ENCODE measurements around the gene JAKMIP3. TPM values are rescaled to one million over a fixed set of nuclear protein-coding genes. Genes with fewer than 3 reads are reported as not detected.
A peak's percentile ranks its signal among the peaks of the same experiment; 100 is the strongest.

The JAKMIP3 gene
- total RNA-seq (1 to 10 TPM; 1.4 to 4.5 TPM), polyA plus RNA-seq (ENCODE audit: insufficient read length in 2 of 2) (1 to 10 TPM; 6.1 to 7.2 TPM)
- long read RNA-seq, donor 1, result 0 reads
- long read RNA-seq, donor 2, result 0 reads
- long read RNA-seq, donor 3, result 0 reads
- long read RNA-seq, donor 4, result 0 reads

DNA sequence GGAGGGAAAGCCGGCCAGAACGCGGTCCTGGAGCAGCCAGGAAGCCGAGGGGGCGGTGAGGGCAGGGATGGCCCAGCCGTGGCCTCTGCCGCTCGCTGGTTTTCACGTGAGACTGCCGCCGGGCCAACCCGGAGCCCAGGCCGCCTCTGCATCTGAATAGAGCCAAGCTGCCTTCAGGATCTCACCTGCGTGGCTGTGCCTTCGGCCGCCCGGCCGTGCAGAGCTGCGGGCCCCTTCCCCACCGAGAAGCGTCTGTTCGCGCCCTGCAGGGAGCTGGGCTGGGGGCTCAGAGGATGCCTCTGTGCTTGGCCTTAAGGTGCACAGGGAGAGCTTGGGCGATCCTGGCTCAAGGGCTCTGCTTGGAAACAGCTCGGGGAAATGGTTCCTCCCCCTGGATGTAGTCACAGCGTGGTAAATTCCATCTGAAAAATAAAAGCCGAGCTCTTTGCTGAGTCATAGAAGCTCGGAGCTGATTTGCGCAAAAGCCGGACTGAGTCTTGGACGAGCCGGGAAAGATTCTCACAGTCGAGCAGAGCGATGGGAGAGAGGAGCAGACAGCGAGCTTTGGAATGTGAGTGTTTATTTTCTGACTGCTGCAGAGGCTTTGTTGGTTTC, at the start of gene JAKMIP3:
TSS of gene JAKMIP3 (plus strand) at position 456 of the 615 bp plus-strand sequence. CDS start 38,863 bp downstream, outside the sequence.
- Histone ChIP-seq H3K27ac (ENCODE audit: low read depth, low read length) (peak within 1 kb of the TSS; percentile 29), H3K9me3 (ENCODE audit: control insufficient read depth, insufficient read depth, low read length) (no peaks in the 10 kb centered on the region), H3K4me3 (ENCODE audit: low read depth, low read length) (peak within 1 kb of the TSS; percentile 16), H3K27me3 (ENCODE audit: control insufficient read depth, insufficient read depth, low read length) (no peaks in the 10 kb centered on the region), H3K36me3 (ENCODE audit: control insufficient read depth, insufficient read depth, low read length) (peaks cover 3% of the 10 kb centered on the region), H3K4me1 (ENCODE audit: control insufficient read depth, insufficient read depth, low read length) (peaks cover 39% of the 10 kb centered on the region)
- WGBS (ENCODE audit: insufficient coverage), result 6% methylated on average over 35 of the region's 35 CpGs
- peak; percentile 24 to 89 (median 36) for DNase-seq (ENCODE audit: low read depth in 4 of 6, low spot score in 6 of 6)

DNA sequence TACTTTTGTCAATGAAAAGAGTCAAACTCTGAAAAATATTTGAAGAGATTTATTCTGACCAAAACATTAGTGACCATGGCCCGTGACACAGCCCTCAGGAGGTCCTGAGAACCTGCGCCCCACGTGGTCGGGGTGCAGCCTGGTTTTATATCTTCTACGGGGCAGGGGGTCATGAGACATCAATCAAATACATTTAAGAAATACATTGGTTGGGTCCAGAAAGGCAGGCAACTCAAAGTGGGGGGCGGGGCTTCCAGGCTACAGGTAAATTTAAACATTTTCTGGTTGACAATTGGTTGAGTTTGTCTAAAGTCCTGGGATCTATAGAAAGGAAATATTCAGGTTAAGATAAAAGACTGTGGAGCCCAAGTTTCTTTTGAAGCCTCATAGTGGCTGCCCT, 49.2 kb upstream of the JAKMIP3 start:
- H3K27ac ChIP-seq (ENCODE audit: low read depth, low read length), result no peak overlapping the region
- DNase-seq (ENCODE audit: low read depth in 4 of 6, low spot score in 6 of 6), result no peak
- no peaks in the 10 kb centered on the region for H3K4me1 ChIP-seq (ENCODE audit: control insufficient read depth, insufficient read depth, low read length)
- no peaks in the 10 kb centered on the region for H3K36me3 ChIP-seq (ENCODE audit: control insufficient read depth, insufficient read depth, low read length)
- no CpG with 5 or more reads among the region's 6 CpGs for WGBS (ENCODE audit: insufficient coverage)
- H3K27me3 ChIP-seq (ENCODE audit: control insufficient read depth, insufficient read depth, low read length), result peaks cover 2% of the 10 kb centered on the region
- H3K9me3 ChIP-seq (ENCODE audit: control insufficient read depth, insufficient read depth, low read length), result no peaks in the 10 kb centered on the region
- H3K4me3 ChIP-seq (ENCODE audit: low read depth, low read length), result no peak overlapping the region

DNA sequence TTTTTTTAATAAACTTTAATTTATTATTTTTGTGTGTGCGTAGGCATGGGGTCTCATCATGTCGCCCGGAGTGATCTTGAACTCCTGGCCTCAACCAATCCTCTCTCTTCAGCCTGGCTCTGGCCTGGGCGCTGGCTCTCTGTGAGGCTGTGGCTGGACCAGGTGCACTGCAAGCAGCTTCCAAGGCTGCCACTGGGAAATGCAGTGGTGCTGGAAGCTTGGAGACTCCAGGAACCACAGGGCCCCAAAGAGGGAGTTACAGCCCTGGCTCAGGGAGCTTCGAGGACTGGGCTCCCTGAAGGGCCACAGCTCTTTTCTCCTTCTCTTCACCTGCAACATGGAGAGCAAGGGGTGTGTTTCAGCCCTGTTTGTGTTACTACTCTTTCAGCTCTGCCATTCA, 47.3 kb upstream of the JAKMIP3 start:
- Histone ChIP-seq H3K9me3 (ENCODE audit: control insufficient read depth, insufficient read depth, low read length) (no peaks in the 10 kb centered on the region), H3K4me1 (ENCODE audit: control insufficient read depth, insufficient read depth, low read length) (peaks cover 7% of the 10 kb centered on the region), H3K27me3 (ENCODE audit: control insufficient read depth, insufficient read depth, low read length) (peaks cover 6% of the 10 kb centered on the region), H3K4me3 (ENCODE audit: low read depth, low read length) (no peak overlapping the region), H3K27ac (ENCODE audit: low read depth, low read length) (no peak overlapping the region), H3K36me3 (ENCODE audit: control insufficient read depth, insufficient read depth, low read length) (no peaks in the 10 kb centered on the region)
- 100% methylated on average over 2 of the region's 5 CpGs for WGBS (ENCODE audit: insufficient coverage)
- no peak for DNase-seq (ENCODE audit: low read depth in 4 of 6, low spot score in 6 of 6)

DNA sequence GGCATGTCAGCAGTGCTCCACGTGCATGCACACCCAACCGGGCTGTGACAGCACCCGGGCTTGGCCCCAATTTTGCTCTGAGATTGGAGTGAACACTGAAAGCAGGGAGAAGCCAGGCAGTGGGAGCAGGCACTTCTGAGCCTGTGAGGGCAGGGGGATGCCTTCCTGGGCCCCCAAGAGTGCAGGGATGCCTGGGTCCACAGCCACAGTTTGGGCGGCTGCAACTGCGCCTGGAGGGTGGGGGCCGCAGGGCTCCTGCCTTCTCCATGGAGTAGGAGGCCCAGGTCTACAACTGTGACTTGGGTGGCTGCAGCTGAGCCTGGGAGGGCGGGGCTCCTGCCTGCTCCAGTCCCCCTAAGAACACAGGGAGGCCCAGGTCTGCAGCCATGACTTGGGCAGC, 46.4 kb upstream of the JAKMIP3 start:
- no peaks in the 10 kb centered on the region for H3K36me3 ChIP-seq (ENCODE audit: control insufficient read depth, insufficient read depth, low read length)
- DNase-seq (ENCODE audit: low read depth in 4 of 6, low spot score in 6 of 6), result no peak
- peaks cover 11% of the 10 kb centered on the region for H3K4me1 ChIP-seq (ENCODE audit: control insufficient read depth, insufficient read depth, low read length)
- WGBS (ENCODE audit: insufficient coverage), result 98% methylated on average over 7 of the region's 7 CpGs
- H3K27ac ChIP-seq (ENCODE audit: low read depth, low read length), result no peak overlapping the region
- H3K27me3 ChIP-seq (ENCODE audit: control insufficient read depth, insufficient read depth, low read length), result peaks cover 13% of the 10 kb centered on the region
- H3K9me3 ChIP-seq (ENCODE audit: control insufficient read depth, insufficient read depth, low read length), result no peaks in the 10 kb centered on the region
- no peak overlapping the region for H3K4me3 ChIP-seq (ENCODE audit: low read depth, low read length)

DNA sequence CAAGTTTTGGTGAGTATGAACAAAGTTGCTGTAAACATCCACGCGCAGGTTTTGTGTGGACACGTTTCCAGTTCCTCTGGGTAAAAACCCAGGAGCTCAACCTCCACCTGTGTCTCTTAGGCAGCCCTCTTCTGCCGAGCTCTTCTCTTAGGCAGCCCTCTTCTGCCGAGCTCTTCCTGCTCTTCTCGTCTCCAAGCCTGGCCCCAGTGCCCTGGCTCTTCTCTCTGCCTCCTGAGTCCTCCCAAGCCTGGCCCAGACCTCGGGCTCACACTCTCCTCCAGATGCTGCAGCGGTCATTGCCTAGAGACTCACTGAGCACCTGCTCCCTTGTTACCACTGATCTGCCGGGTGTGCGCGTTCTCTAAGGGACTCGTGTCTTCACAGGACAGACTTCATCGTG, 45.3 kb upstream of the JAKMIP3 start:
- whole genome bisulfite sequencing (ENCODE audit: insufficient coverage), result 77% methylated on average over 13 of the region's 13 CpGs
- Histone ChIP-seq H3K9me3 (ENCODE audit: control insufficient read depth, insufficient read depth, low read length) (no peaks in the 10 kb centered on the region), H3K27ac (ENCODE audit: low read depth, low read length) (no peak overlapping the region), H3K27me3 (ENCODE audit: control insufficient read depth, insufficient read depth, low read length) (peaks cover 13% of the 10 kb centered on the region), H3K36me3 (ENCODE audit: control insufficient read depth, insufficient read depth, low read length) (no peaks in the 10 kb centered on the region), H3K4me1 (ENCODE audit: control insufficient read depth, insufficient read depth, low read length) (peaks cover 11% of the 10 kb centered on the region), H3K4me3 (ENCODE audit: low read depth, low read length) (no peak overlapping the region)
- DNase-seq (ENCODE audit: low read depth in 4 of 6, low spot score in 6 of 6), result no peak

DNA sequence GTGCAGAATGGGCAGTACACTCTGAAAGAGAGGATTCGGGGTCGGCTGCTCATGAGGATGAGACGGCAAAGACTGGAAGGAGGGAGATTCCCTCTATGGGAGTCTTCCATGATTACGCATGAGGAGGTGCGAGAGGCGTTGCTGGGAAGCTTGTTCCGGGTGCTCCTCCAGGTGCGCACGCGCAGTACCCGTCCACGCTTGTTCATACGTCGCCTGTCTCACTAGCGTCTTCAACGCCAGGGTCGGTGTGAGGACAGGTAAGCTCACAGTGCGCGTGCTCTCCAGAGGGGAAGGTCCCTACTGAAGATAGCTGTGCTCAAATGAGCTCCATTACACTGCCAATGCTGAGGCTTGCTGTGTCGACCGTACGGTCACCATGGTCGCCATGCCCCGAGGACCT, 44.7 kb upstream of the JAKMIP3 start:
- Histone ChIP-seq H3K4me1 (ENCODE audit: control insufficient read depth, insufficient read depth, low read length) (peaks cover 11% of the 10 kb centered on the region), H3K4me3 (ENCODE audit: low read depth, low read length) (no peak overlapping the region), H3K27me3 (ENCODE audit: control insufficient read depth, insufficient read depth, low read length) (peaks cover 13% of the 10 kb centered on the region), H3K36me3 (ENCODE audit: control insufficient read depth, insufficient read depth, low read length) (no peaks in the 10 kb centered on the region), H3K27ac (ENCODE audit: low read depth, low read length) (no peak overlapping the region), H3K9me3 (ENCODE audit: control insufficient read depth, insufficient read depth, low read length) (no peaks in the 10 kb centered on the region)
- WGBS (ENCODE audit: insufficient coverage), result 95% methylated on average over 24 of the region's 24 CpGs
- DNase-seq (ENCODE audit: low read depth in 4 of 6, low spot score in 6 of 6), result no peak

DNA sequence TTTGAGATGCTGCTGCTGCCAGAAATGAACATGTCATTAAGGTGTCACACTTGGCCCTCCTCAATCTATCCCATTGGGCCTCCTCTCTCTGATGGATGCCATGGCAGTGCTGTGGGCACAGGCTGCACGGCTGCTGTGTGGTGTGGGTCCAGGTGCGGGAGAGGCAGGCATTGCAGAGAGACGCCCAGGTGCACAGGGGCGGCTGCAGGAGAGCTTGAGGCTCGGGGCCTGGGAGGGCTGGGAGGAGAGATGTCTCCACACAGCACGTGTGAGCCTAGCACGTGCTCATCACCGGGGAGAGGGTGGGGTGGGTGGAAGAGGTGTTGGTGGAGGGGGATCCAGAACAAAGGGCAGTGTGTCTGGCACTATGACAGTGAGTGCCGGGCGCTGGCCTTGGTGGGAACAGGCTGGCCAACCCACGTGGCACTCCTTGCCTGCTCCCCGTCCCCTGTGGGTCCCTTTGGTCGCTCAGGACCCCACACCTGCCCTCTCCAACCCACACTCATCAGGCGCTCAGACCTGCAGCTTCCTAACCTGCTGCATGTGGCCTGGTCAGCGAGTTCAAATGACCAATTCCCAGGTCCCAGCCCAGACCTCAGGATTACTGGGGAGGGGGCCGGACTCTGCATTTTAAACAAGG, 44.1 kb upstream of the JAKMIP3 start:
- DNase-seq (ENCODE audit: low read depth in 4 of 6, low spot score in 6 of 6), result no peak
- H3K27ac ChIP-seq (ENCODE audit: low read depth, low read length), result no peak overlapping the region
- peaks cover 13% of the 10 kb centered on the region for H3K27me3 ChIP-seq (ENCODE audit: control insufficient read depth, insufficient read depth, low read length)
- no peak overlapping the region for H3K4me3 ChIP-seq (ENCODE audit: low read depth, low read length)
- H3K9me3 ChIP-seq (ENCODE audit: control insufficient read depth, insufficient read depth, low read length), result no peaks in the 10 kb centered on the region
- no peaks in the 10 kb centered on the region for H3K36me3 ChIP-seq (ENCODE audit: control insufficient read depth, insufficient read depth, low read length)
- WGBS (ENCODE audit: insufficient coverage), result 89% methylated on average over 16 of the region's 16 CpGs
- peaks cover 11% of the 10 kb centered on the region for H3K4me1 ChIP-seq (ENCODE audit: control insufficient read depth, insufficient read depth, low read length)

DNA sequence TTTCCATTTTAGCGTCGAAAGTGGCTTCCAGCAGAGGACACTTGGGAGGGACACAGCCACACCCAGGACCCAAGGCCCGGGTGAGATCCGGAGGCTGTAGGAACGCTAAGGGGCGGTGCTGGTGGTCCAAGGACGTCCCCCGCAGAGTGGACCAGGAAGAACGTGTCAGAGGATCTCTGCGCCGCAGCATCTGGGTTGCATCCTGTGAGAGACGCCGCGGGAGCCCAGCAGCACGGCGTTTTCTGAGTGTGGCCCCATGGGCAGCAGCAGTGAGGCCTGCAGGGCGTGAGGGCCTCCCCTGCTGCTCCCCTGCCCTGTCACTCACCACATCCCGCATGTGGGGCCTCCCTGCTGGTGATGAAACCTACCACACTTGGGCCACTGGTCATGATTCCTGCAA, 43.5 kb upstream of the JAKMIP3 start:
- DNase-seq (ENCODE audit: low read depth in 4 of 6, low spot score in 6 of 6), result no peak
- H3K27me3 ChIP-seq (ENCODE audit: control insufficient read depth, insufficient read depth, low read length), result peaks cover 13% of the 10 kb centered on the region
- no peaks in the 10 kb centered on the region for H3K9me3 ChIP-seq (ENCODE audit: control insufficient read depth, insufficient read depth, low read length)
- 87% methylated on average over 18 of the region's 18 CpGs for WGBS (ENCODE audit: insufficient coverage)
- H3K4me3 ChIP-seq (ENCODE audit: low read depth, low read length), result no peak overlapping the region
- no peaks in the 10 kb centered on the region for H3K36me3 ChIP-seq (ENCODE audit: control insufficient read depth, insufficient read depth, low read length)
- no peak overlapping the region for H3K27ac ChIP-seq (ENCODE audit: low read depth, low read length)
- peaks cover 11% of the 10 kb centered on the region for H3K4me1 ChIP-seq (ENCODE audit: control insufficient read depth, insufficient read depth, low read length)

DNA sequence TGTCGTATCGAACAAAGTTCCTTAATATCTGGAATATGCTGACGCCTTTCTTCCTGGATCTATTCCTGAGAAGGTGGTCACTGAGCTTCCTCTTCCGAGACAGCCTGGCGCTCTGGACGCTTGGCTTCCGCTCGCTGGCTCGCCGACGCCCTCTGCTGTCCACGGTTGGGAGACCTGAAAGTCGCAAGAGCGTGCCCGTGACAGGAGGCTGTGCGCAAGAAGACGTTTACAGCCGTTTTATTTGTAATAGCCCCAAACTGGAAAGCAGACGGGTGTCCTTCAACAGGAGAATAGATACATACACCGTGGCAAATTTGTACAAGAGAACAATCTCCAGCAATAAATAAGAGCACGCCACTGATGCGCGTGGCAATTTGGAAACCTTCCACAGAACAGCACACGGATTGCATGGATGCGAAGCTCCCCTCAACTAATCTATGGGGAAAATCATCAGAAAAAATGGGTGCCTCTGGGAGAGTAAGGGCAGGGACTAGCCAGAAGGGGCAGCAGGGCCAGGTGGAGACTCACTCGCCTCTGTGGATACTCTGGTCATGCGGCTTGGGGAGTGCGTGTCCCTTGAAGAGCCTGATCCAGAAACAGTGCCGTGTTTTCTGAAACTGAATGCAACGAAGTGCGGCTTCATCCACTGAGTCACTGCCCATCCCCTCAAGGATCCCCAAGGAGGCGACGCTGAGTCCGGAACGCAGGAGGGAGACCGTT, 42.5 kb upstream of the JAKMIP3 start:
- H3K36me3 ChIP-seq (ENCODE audit: control insufficient read depth, insufficient read depth, low read length), result no peaks in the 10 kb centered on the region
- peaks cover 13% of the 10 kb centered on the region for H3K27me3 ChIP-seq (ENCODE audit: control insufficient read depth, insufficient read depth, low read length)
- DNase-seq (ENCODE audit: low read depth in 4 of 6, low spot score in 6 of 6), result peak in 3 of 6 donors; percentile 55 to 92 (median 86)
- H3K4me1 ChIP-seq (ENCODE audit: control insufficient read depth, insufficient read depth, low read length), result peaks cover 11% of the 10 kb centered on the region
- peak overlapping the region; percentile 0 for H3K4me3 ChIP-seq (ENCODE audit: low read depth, low read length)
- no peak overlapping the region for H3K27ac ChIP-seq (ENCODE audit: low read depth, low read length)
- 18% methylated on average over 34 of the region's 36 CpGs for WGBS (ENCODE audit: insufficient coverage)
- H3K9me3 ChIP-seq (ENCODE audit: control insufficient read depth, insufficient read depth, low read length), result no peaks in the 10 kb centered on the region

Data from spinal cord (tissue), 10 donors.